ENCODE measurements around the gene ETV5. TPM values are rescaled to one million over a fixed set of nuclear protein-coding genes. Genes with fewer than 3 reads are reported as not detected.

The ETV5 gene
- polyA plus RNA-seq (ENCODE audit: insufficient read length in 12 of 12): 10 to 100 TPM in 11 of 12 donors, not detected in 1; 20.8 to 39.9 (median 27.3) TPM
- long read RNA-seq, donor 1, partial matches to known transcripts: 0 of 1 reads
- long read RNA-seq, donor 1, other reads (novel, unspliced or antisense): 0 of 1 reads
- long read RNA-seq, donor 2, full-length matches to known transcripts: 9 of 9 reads
- long read RNA-seq, donor 2, partial matches to known transcripts: 0 of 9 reads
- long read RNA-seq, donor 2, other reads (novel, unspliced or antisense): 0 of 9 reads
- long read RNA-seq, donor 3, full-length matches to known transcripts: 4 of 4 reads
- long read RNA-seq, donor 3, partial matches to known transcripts: 0 of 4 reads
- long read RNA-seq, donor 3, other reads (novel, unspliced or antisense): 0 of 4 reads
- long read RNA-seq, donor 4, full-length matches to known transcripts: 4 of 4 reads
- long read RNA-seq, donor 4, partial matches to known transcripts: 0 of 4 reads
- long read RNA-seq, donor 4, other reads (novel, unspliced or antisense): 0 of 4 reads
- long read RNA-seq, donor 5, full-length matches to known transcripts: 11 of 11 reads
- long read RNA-seq, donor 5, partial matches to known transcripts: 0 of 11 reads
- long read RNA-seq, donor 5, other reads (novel, unspliced or antisense): 0 of 11 reads
- long read RNA-seq, donor 6, full-length matches to known transcripts: 2 of 2 reads
- long read RNA-seq, donor 6, partial matches to known transcripts: 0 of 2 reads
- long read RNA-seq, donor 6, other reads (novel, unspliced or antisense): 0 of 2 reads
- long read RNA-seq, donor 7, full-length matches to known transcripts: 1 of 1 reads
- long read RNA-seq, donor 7, partial matches to known transcripts: 0 of 1 reads
- long read RNA-seq, donor 7, other reads (novel, unspliced or antisense): 0 of 1 reads
- long read RNA-seq, donor 8, full-length matches to known transcripts: 4 of 4 reads
- long read RNA-seq, donor 8, partial matches to known transcripts: 0 of 4 reads
- long read RNA-seq, donor 8, other reads (novel, unspliced or antisense): 0 of 4 reads
- long read RNA-seq, donor 9, partial matches to known transcripts: 0 of 1 reads
- long read RNA-seq, donor 9, other reads (novel, unspliced or antisense): 0 of 1 reads
- long read RNA-seq, donor 10, full-length matches to known transcripts: 6 of 6 reads
- long read RNA-seq, donor 10, partial matches to known transcripts: 0 of 6 reads
- long read RNA-seq, donor 10, other reads (novel, unspliced or antisense): 0 of 6 reads
- long read RNA-seq, donor 11, full-length matches to known transcripts: 8 of 8 reads
- long read RNA-seq, donor 11, partial matches to known transcripts: 0 of 8 reads
- long read RNA-seq, donor 11, other reads (novel, unspliced or antisense): 0 of 8 reads

- DNase-seq: peak; percentile 98
These were observed at the start of gene ETV5 for GRCh38 chr3:186108941-186109865. Gene ETV5, minus strand, starts transcription at chr3:186109089. Its CDS starts 3,221 bp downstream, at chr3:186105868.

GRCh38 chr3:186154641-186155040, 45.8 kb upstream of the ETV5 start:
- no peak for DNase-seq

GRCh38 chr3:186152889-186153292, 44.0 kb upstream of the ETV5 start:
- DNase-seq: no peak

- DNase-seq: no peak
These were observed 43.5 kb upstream of the ETV5 start for GRCh38 chr3:186152361-186152798.

- DNase-seq: no peak
These were observed 42.4 kb upstream of the ETV5 start for GRCh38 chr3:186151077-186151971.

GRCh38 chr3:186150041-186150830, 41.3 kb upstream of the ETV5 start:
- no peak for DNase-seq

GRCh38 chr3:186149319-186149960, 40.6 kb upstream of the ETV5 start:
- DNase-seq: no peak

- no peak for DNase-seq
These were observed 35.4 kb upstream of the ETV5 start for GRCh38 chr3:186144257-186144656.

GRCh38 chr3:186143250-186143649, 34.4 kb upstream of the ETV5 start:
- DNase-seq: no peak

GRCh38 chr3:186142393-186142932, 33.6 kb upstream of the ETV5 start:
- no peak for DNase-seq

GRCh38 chr3:186141790-186142189, 32.9 kb upstream of the ETV5 start:
- no peak for DNase-seq

GRCh38 chr3:186138272-186138981, 29.5 kb upstream of the ETV5 start:
- no peak for DNase-seq

GRCh38 chr3:186137051-186137685, 28.3 kb upstream of the ETV5 start:
- DNase-seq: no peak

- DNase-seq: no peak
These were observed 25.1 kb upstream of the ETV5 start for GRCh38 chr3:186133980-186134379.

- DNase-seq: no peak
These were observed 23.6 kb upstream of the ETV5 start for GRCh38 chr3:186132487-186132886.

- no peak for DNase-seq
These were observed 20.3 kb upstream of the ETV5 start for GRCh38 chr3:186129206-186129605.
